NT2/D1 (cell line): ENCODE measurements around the gene TMEM200B.
A peak's percentile ranks its signal among the peaks of the same experiment; 100 is the strongest.
"Not testable (repeated sequence)": the region's sequence is repeated elsewhere in the genome, so short reads cannot be mapped to it uniquely, and the experiment has no call there.

Experiments used
- DNase-seq: peaks from one replicate; pipeline ENCODE4 v3.0.0-alpha.2; 2011; ENCODE audit warnings: low read depth, low spot score
- H3K27me3 ChIP-seq: 2 replicates; pipeline ENCODE4 v1.6.0; 2011; ENCODE audit warnings: mild to moderate bottlenecking; ENCODE audit not compliant: insufficient read length, insufficient read depth
- H3K36me3 ChIP-seq: 2 replicates; pipeline ENCODE4 v1.6.1; 2011; ENCODE audit warnings: mild to moderate bottlenecking, low read length, mixed read lengths; ENCODE audit not compliant: insufficient read depth, insufficient read length
- H3K4me1 ChIP-seq: 2 replicates; pipeline ENCODE4 v1.5.1; 2011; ENCODE audit not compliant: insufficient read depth, insufficient read length
- H3K4me3 ChIP-seq: 2 replicates; pipeline ENCODE4 v1.5.1; 2011; ENCODE audit warnings: low read depth; ENCODE audit not compliant: insufficient read length
- H3K9ac ChIP-seq: 2 replicates; pipeline ENCODE4 v1.6.0; 2011; ENCODE audit warnings: low read depth; ENCODE audit not compliant: insufficient read length
- H3K9me3 ChIP-seq: 2 replicates; pipeline ENCODE4 v1.5.1; 2011; ENCODE audit warnings: mild to moderate bottlenecking, low read length; ENCODE audit not compliant: insufficient read depth
- SUZ12 ChIP-seq: IDR thresholded peaks from 2 replicates; pipeline ENCODE4 v1.6.1; 2011; ENCODE audit not compliant: insufficient read length, insufficient read depth; ENCODE audit errors: extremely low read depth
- YY1 ChIP-seq: IDR thresholded peaks from 2 replicates; pipeline ENCODE4 v1.6.1; 2011; ENCODE audit not compliant: insufficient read length, insufficient read depth
- ZNF274 ChIP-seq: IDR thresholded peaks from 2 replicates; pipeline ENCODE4 v1.6.1; 2011; ENCODE audit warnings: mild to moderate bottlenecking, low read depth, low read length

The TMEM200B gene

DNA sequence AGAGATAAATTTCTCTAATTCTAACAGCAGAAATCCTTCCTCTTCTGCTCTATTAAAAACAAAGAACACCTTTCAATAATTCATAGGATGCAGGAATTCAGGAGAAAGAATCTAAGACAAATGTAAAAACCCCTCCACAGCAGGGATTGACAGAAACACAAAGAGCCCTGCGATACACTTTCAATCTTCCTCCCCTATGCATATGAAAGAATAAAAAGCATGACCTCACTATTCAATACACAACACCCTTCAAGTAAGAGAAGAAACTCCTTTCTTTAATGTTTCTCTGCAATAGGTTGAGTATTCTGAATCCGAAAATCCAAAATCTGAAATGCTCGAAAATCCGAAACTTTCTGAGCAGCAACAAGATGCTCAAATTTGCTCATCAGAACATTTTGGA is 40.9 kb upstream of the TMEM200B start:
- Histone ChIP-seq H3K4me3 (no peak overlapping the region), H3K4me1 (peaks cover 10% of the 10 kb centered on the region), H3K36me3 (peaks cover 94% of the 10 kb centered on the region)

DNA sequence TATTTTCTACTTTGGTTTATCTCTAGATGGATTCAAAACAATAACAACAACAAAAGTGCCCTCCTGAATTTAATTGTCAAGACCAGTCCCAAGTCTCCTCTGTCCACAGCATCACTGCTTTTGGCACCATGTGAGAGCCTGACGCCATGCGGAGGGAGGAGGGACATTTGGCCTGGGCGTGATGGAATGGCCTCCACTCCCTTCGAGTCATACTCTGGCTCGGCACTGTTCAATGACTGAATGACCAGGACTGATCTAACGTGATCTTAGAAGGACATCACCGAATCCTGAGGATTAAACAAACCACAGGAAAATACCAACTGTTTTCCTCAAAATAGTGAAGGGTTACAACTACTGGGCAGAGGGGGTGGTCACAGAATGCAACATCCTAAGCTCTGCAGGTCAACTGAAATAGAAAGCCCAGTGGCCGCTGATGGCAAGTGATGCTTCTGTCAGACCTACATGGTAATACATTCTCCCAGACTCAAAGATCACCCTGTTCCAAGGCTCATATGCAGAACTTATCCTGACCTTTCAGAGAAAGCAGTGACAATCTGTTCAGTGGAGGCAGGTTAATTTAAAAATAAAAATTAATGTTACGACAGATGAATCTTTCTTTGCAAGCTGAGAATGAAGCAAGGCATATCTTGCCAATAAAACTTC is 38.9 kb upstream of the TMEM200B start:
- H3K4me1 ChIP-seq: peaks cover 10% of the 10 kb centered on the region
- no peak overlapping the region for H3K9ac ChIP-seq
- no peaks in the 10 kb centered on the region for H3K9me3 ChIP-seq
- H3K27me3 ChIP-seq: no peaks in the 10 kb centered on the region
- no peak for TF ChIP-seq SUZ12
- no peak for TF ChIP-seq ZNF274
- no peak for TF ChIP-seq YY1
- DNase-seq: no peak
- peaks cover 96% of the 10 kb centered on the region for H3K36me3 ChIP-seq
- H3K4me3 ChIP-seq: no peak overlapping the region

More for the DNA sequence above, 40.9 kb upstream of the TMEM200B start:
- Histone ChIP-seq H3K27me3 (no peaks in the 10 kb centered on the region), H3K9ac (no peak overlapping the region), H3K9me3 (no peaks in the 10 kb centered on the region)
- no peak for TF ChIP-seq ZNF274
- no peak for TF ChIP-seq YY1
- TF ChIP-seq SUZ12: no peak
- peak; percentile 67 for DNase-seq

GRCh38 chr1:29162025-29162424 is 38.3 kb upstream of the TMEM200B start:
- Histone ChIP-seq H3K9ac (no peak overlapping the region), H3K9me3 (no peaks in the 10 kb centered on the region), H3K4me1 (peaks cover 10% of the 10 kb centered on the region), H3K4me3 (no peak overlapping the region), H3K36me3 (peaks cover 97% of the 10 kb centered on the region), H3K27me3 (no peaks in the 10 kb centered on the region)
- no peak for DNase-seq
- TF ChIP-seq YY1 (no peak), SUZ12 (no peak), ZNF274 (no peak)

DNA sequence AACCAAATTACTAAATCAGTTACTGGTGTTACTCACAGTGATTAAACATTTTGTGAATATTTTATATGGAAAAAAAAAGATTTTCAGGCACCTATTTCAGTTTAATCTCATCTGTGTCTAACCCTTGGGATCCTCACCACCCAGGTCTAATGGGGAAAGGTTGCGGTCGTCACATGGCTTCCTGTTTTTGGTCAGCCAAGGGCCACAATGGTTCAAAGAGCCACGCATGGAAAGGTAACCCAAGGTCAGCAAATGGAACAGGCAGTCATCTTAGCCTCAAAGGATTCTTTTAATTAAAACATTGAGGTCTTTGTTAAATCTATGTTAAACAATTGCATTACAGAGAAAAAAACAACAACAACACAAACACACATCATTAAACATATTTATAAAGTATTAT is 36.1 kb upstream of the TMEM200B start:
- Histone ChIP-seq H3K9ac (no peak overlapping the region), H3K36me3 (peaks cover 95% of the 10 kb centered on the region), H3K27me3 (no peaks in the 10 kb centered on the region), H3K4me3 (no peak overlapping the region), H3K9me3 (no peaks in the 10 kb centered on the region), H3K4me1 (peaks cover 3% of the 10 kb centered on the region)
- TF ChIP-seq ZNF274 (no peak), YY1 (no peak), SUZ12 (no peak)
- DNase-seq: no peak

GRCh38 chr1:29157269-29157601 is 33.5 kb upstream of the TMEM200B start:
- DNase-seq: no peak
- H3K9ac ChIP-seq: no peak overlapping the region
- no peaks in the 10 kb centered on the region for H3K4me1 ChIP-seq
- H3K27me3 ChIP-seq: no peaks in the 10 kb centered on the region
- H3K36me3 ChIP-seq: peaks cover 96% of the 10 kb centered on the region
- no peaks in the 10 kb centered on the region for H3K9me3 ChIP-seq
- TF ChIP-seq SUZ12 (no peak), ZNF274 (no peak), YY1 (no peak)
- no peak overlapping the region for H3K4me3 ChIP-seq

- no peaks in the 10 kb centered on the region for H3K4me1 ChIP-seq
- H3K9me3 ChIP-seq: no peaks in the 10 kb centered on the region
- H3K36me3 ChIP-seq: peaks cover 98% of the 10 kb centered on the region
- H3K27me3 ChIP-seq: no peaks in the 10 kb centered on the region
- TF ChIP-seq YY1: no peak
- TF ChIP-seq ZNF274: no peak
- TF ChIP-seq SUZ12: no peak
- H3K9ac ChIP-seq: no peak overlapping the region
- no peak for DNase-seq
- H3K4me3 ChIP-seq: no peak overlapping the region
These were observed 33.0 kb upstream of the TMEM200B start for GRCh38 chr1:29156543-29157268.

GRCh38 chr1:29152046-29152805 is 28.5 kb upstream of the TMEM200B start:
- no peak for TF ChIP-seq YY1
- no peak for TF ChIP-seq SUZ12
- no peak for TF ChIP-seq ZNF274
- no peak overlapping the region for H3K9ac ChIP-seq
- H3K36me3 ChIP-seq: peaks cover 97% of the 10 kb centered on the region

DNA sequence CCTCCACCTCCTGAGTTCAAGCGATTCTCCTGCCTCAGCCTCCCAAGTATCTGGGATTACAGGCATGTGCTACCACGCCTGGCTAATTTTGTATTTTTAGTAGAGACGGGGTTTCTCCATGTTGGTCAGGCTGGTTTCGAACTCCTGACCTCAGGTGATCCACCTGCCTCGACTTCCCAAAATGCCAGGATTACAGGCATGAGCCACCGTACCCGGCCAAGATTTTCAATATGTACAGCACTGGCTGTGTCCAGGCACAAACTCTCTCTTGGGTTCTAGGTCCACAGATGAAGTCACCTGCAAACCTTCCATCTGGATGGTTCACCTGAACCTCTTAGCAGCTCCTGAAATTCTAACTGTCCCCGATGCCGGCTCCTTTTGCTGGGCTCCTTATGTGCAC is 26.6 kb upstream of the TMEM200B start:
- H3K27me3 ChIP-seq, DNase-seq, H3K4me3 ChIP-seq, H3K4me1 ChIP-seq, H3K9me3 ChIP-seq, H3K9ac ChIP-seq: not testable (repeated sequence)
- H3K36me3 ChIP-seq: peaks cover 98% of the 10 kb centered on the region

More at GRCh38 chr1:29152046-29152805, 28.5 kb upstream of the TMEM200B start:
- DNase-seq: no peak
- Histone ChIP-seq H3K9me3 (no peaks in the 10 kb centered on the region), H3K4me1 (no peaks in the 10 kb centered on the region), H3K4me3 (no peak overlapping the region), H3K27me3 (no peaks in the 10 kb centered on the region)
